GM12872 (cell line): Measurements from ENCODE around the gene CRACR2A.

Source experiments
- CTCF ChIP-seq: IDR thresholded peaks from 3 replicates; pipeline ENCODE4 v1.5.1; 2011; ENCODE audit warnings: low read depth, mild to moderate bottlenecking, low read length, moderate library complexity; ENCODE audit not compliant: insufficient read depth

The CRACR2A gene

GRCh38 chr12:3727354-3727753 is 25.6 kb downstream of the CRACR2A start:
- TF ChIP-seq CTCF: no peak

- no peak for TF ChIP-seq CTCF
These were observed 26.5 kb downstream of the CRACR2A start for GRCh38 chr12:3726456-3726855.

- no peak for TF ChIP-seq CTCF
These were observed 27.4 kb downstream of the CRACR2A start for GRCh38 chr12:3725388-3726115.

GRCh38 chr12:3723916-3724805 is 28.7 kb downstream of the CRACR2A start:
- no peak for TF ChIP-seq CTCF

GRCh38 chr12:3722368-3722767 is 30.5 kb downstream of the CRACR2A start:
- no peak for TF ChIP-seq CTCF

- no peak for TF ChIP-seq CTCF
These were observed 32.1 kb downstream of the CRACR2A start for GRCh38 chr12:3720772-3721171.

- no peak for TF ChIP-seq CTCF
These were observed 34.8 kb downstream of the CRACR2A start for GRCh38 chr12:3718100-3718499.
